ENCODE data around the gene THUMPD1. TPM values are rescaled to one million over a fixed set of nuclear protein-coding genes. Genes with fewer than 3 reads are reported as not detected.

Gene THUMPD1
- total and polyA plus RNA-seq, 2 of the 8 experiments (the other 6 are each of a cell fraction or from before 2014, with no cell fraction given) = 31.6 to 49.4 TPM

DNA sequence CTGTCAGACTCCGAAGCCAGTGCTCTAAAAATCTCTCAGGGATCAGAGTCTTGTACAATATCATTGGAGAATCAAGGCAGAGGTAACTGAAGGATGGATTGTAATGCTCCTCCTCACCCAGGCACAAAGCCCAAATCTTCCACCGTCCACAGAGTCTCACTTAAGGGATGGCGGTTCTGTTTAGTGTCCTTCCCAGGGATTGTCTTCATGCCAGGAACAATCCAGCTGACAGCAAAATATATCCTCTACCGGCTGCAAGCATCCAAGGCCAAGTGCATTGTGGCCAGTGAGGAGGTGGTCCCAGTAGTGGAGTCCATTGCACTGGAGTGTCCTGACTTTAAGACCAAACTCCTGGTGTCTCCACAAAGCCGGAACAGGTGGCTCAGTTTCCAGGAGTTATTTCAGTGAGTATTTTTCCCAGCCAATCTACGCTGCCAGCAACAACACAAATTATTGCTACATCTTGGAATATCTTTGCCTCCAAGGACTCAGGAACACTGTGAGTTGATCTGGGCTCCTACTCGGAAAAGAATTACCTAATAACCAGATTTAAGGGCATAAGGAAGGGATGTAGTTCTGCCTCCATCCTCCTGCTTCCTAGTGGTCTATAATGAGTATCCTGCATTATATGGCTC, 30.2 kb downstream of the THUMPD1 start:
- no peak overlapping the region for H2BK15ac ChIP-seq (ENCODE audit: low read length)
- H3K23ac ChIP-seq (ENCODE audit: insufficient read length) = no peak overlapping the region
- no peak overlapping the region for H4K5ac ChIP-seq (ENCODE audit: insufficient read length, low read depth, low read length)
- DNase-seq (ENCODE audit: low read depth in 1 of 2, low spot score in 2 of 2) (no peak), FAIRE-seq (no peak)
- H2BK12ac ChIP-seq (ENCODE audit: low read depth, low read length) = no peak overlapping the region
- no peaks in the 10 kb centered on the region for H3K27me3 ChIP-seq (replicated peaks in 1 of 4; ENCODE audit: control insufficient read depth in 3 of 4, extremely low read depth in 1 of 4, insufficient read depth in 3 of 4, low read length in 3 of 4)
- no peak overlapping the region for H3K18ac ChIP-seq (ENCODE audit: extremely low read depth, low read length)
- H3K79me1 ChIP-seq (ENCODE audit: low read depth, low read length) = no peaks in the 10 kb centered on the region
- no peaks in the 10 kb centered on the region for H3K36me3 ChIP-seq (ENCODE audit: control insufficient read depth in 2 of 4, insufficient read depth in 4 of 4, low read length in 3 of 4)
- no peak overlapping the region for H3K14ac ChIP-seq (ENCODE audit: insufficient read length)
- H2BK120ac ChIP-seq (replicated peaks; ENCODE audit: low read depth, low read length) = no peak overlapping the region
- ChIA-PET POLR2A (ENCODE audit: partially characterized antibody) (interaction anchor here (0.6 kb wide), 1 partner anchor 13 kb away, joined by 4 read pairs; no protein-coding TSS in a partner anchor), CTCF (ENCODE audit: partially characterized antibody) (no interaction called here)
- H2BK5ac ChIP-seq (ENCODE audit: low read depth, low read length) = no peak overlapping the region
- TF ChIP-seq SP1 (IDR thresholded peaks at IDR 0.05; ENCODE audit: low read depth, low read length) = no peak
- H3K9ac ChIP-seq (replicated peaks in 1 of 4; ENCODE audit: extremely low read depth in 1 of 4, low read depth in 3 of 4, low read length in 3 of 4) = no peak overlapping the region
- WGBS, 2 experiments (ENCODE audit: extremely low coverage in 1 of 2, insufficient coverage in 1 of 2, insufficient read length in 1 of 2, insufficient replicate concordance in 2 of 2, low coverage in 1 of 2, low lambda C conversion rate in 2 of 2, missing lambda C conversion rate in 1 of 2) = 87% methylated on average over 7 of the region's 7 CpGs; no CpG with 5 or more reads in 1 of the 2 experiments
- H4K20me1 ChIP-seq (replicated peaks in 1 of 2; ENCODE audit: control insufficient read depth in 1 of 2, insufficient read depth in 2 of 2, low read length in 2 of 2) = peaks cover 0 to 2% of the 10 kb centered on the region in 2 experiments
- no peaks in the 10 kb centered on the region for H3K23me2 ChIP-seq (ENCODE audit: low read depth, low read length)
- H3K56ac ChIP-seq (replicated peaks; ENCODE audit: insufficient read length, low read depth, low read length) = no peak overlapping the region
- H3K4ac ChIP-seq (replicated peaks; ENCODE audit: insufficient read length, low read depth, low read length) = no peak overlapping the region
- H2AK5ac ChIP-seq (ENCODE audit: low read depth, low read length) = no peak overlapping the region
- H3K4me3 ChIP-seq (ENCODE audit: extremely low read depth in 1 of 4, insufficient read depth in 2 of 4, low read depth in 3 of 4, low read length in 4 of 4) = no peak overlapping the region
- H3K4me2 ChIP-seq (ENCODE audit: insufficient read depth in 1 of 2, low read depth in 2 of 2, low read length in 2 of 2) = no peak overlapping the region
- H2AFZ ChIP-seq (ENCODE audit: low read length) = no peak overlapping the region
- H3K27ac ChIP-seq (ENCODE audit: low read depth, low read length) = no peak overlapping the region
- H2BK20ac ChIP-seq (ENCODE audit: low read length) = no peak overlapping the region
- no peaks in the 10 kb centered on the region for H3K4me1 ChIP-seq (replicated peaks in 1 of 4; ENCODE audit: control insufficient read depth in 3 of 4, insufficient read depth in 4 of 4, low read length in 3 of 4)
- no peak overlapping the region for H4K8ac ChIP-seq (ENCODE audit: extremely low read depth, insufficient read depth, low read length)
- H3K9me3 ChIP-seq (ENCODE audit: insufficient read depth in 2 of 2, low read depth in 1 of 2, low read length in 1 of 2) = no peaks in the 10 kb centered on the region
- H4K91ac ChIP-seq (replicated peaks; ENCODE audit: insufficient read length, low read length) = no peak overlapping the region
- H3K79me2 ChIP-seq (ENCODE audit: control insufficient read depth in 1 of 2, insufficient read depth in 2 of 2, low read length in 2 of 2) = no peaks in the 10 kb centered on the region
